GM21619 (cell line): ENCODE measurements around the gene BTNL3.
"Not testable (repeated sequence)": the region's sequence is repeated elsewhere in the genome, so short reads cannot be mapped to it uniquely, and the experiment has no call there.

ENCODE experiments used
- ATAC-seq: cut with Tn5 transposase; IDR thresholded peaks from one replicate; pipeline ENCODE4 v1.9.1; 2021; ENCODE audit not compliant: unreplicated experiment

The BTNL3 gene

GRCh38 chr5:181045857-181046256 lies 57.2 kb downstream of the BTNL3 start:
- ATAC-seq = not testable (repeated sequence)

DNA sequence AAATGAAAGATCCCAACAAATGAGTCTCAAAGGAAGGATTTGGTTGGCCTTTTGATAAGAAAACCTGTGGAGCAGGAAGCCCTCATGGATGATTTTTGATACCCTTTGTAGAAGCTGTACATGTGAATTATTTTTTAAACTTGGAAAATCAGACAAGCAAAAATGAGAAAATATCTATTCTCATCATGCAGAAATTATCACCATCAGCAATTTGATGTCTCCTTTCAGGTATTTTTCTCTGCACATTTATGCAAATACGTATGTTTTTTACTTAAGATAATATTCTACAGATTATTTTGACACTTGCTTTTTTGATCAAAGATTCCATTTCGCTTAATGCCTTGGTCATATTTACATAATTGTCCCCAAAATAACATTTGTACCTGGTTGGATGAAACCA lies 58.6 kb downstream of the BTNL3 start:
- no peak for ATAC-seq

DNA sequence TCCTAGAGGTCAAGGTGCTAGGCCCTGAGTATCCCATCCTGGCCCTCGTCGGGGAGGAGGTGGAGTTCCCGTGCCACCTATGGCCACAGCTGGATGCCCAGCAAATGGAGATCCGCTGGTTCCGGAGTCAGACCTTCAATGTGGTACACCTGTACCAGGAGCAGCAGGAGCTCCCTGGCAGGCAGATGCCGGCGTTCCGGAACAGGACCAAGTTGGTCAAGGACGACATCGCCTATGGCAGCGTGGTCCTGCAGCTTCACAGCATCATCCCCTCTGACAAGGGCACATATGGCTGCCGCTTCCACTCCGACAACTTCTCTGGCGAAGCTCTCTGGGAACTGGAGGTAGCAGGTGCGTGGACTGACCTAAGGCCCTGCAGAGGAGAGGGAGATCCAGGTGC lies 59.3 kb downstream of the BTNL3 start:
- no peak for ATAC-seq

- ATAC-seq = no peak
These were observed 61.4 kb downstream of the BTNL3 start for GRCh38 chr5:181050016-181050415.

DNA sequence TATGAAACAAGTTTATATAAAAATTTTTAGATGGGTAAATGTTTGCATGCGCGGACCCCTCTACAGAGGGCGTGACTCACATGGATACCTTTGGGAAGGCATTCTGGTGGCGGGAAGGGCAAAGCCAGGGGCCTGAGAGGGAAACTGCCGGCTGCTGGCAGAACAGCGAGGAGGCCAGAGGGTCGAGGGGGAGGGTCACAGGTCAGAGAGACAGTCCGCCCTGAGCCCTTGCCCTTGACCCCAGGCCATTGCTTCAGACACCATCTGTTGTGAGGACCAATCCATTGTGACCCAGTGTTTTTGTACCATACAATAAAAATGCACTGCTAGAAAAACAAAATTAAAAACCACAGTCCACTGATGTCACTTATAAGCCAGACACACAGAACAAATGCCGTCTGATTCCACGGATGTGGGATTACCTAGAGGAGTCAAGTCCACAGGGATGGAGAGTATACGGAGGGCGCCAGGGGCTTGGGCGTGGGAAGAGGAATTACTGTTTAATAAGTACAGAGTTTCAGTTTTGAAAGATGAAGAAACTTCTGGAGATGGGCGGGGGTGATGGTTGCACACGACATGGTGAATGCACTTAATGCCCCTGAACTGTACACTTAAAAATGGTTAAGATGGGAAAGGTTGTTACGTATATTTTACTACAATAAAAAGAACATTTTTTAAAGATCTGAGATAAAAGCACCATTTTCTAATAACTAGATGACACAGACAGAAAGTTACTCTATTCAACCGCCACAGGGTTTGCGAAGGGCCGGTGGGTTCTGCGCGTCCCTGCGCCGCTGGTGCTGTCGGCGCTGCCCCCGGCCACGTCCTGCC lies 63.4 kb downstream of the BTNL3 start:
- no peak for ATAC-seq

DNA sequence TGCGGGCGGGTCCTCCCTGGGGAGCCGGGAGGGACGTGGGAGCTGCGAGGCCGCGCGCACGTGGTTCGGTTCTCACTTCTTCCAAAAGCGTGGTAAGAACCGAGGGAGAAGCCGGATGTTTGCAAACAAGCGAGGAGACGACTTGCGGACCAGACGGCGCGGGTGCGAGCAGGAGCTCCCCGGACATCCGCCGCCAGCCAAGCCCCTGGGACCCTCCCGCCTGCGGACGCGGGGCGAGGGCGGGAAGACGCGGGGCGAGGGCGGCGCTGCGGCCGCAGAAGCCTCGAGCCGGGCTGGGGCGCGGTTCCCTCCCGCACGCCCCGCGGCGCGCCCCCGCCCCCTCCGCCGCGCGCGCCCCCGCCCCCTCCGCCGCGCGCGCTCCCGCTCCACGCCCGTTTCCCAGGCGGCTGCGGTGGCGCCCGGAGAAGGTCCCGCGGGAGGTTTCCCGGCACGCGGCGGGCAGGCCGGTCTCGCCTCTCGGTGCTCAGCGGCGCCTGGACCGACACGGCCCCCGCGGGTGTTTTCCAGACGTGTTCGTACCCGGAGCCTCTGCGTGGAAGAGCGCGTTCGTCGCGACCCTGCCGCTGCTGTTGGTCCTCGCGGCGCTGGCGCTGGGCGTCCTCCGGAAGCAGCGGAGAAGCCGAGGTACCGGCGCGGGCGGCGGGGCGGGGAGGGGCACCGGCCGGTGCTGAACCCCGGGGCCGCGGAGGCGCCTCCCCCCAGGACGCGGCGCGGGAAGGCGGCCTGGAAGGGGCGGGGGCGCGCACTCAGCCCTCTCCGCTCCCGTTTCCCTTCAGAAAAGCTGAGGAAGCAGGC lies 64.2 kb downstream of the BTNL3 start:
- ATAC-seq = no peak

GRCh38 chr5:181053488-181054121 lies 65.0 kb downstream of the BTNL3 start:
- ATAC-seq = no peak

DNA sequence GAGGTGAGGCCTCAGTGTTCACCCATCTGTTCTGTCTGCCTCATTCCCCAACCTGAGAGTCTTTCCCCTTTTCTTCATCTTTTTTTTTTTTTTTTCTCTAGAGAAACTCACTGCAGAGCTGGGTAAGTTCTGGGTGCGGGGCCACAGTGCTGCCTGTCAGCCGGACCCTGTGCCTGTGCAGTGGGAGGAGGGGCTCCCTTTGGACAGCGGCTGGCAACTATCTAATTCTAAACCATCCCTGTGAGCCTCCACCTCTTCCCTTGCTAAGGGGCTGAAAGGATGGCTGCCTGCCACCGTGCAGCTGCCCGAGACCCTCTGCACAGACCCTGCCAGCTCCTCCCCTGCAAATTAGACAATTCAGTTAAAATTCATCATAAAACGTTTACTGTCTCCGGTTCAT lies 65.5 kb downstream of the BTNL3 start:
- no peak for ATAC-seq

- no peak for ATAC-seq
These were observed 66.3 kb downstream of the BTNL3 start for GRCh38 chr5:181054871-181055459.
